Activated B cell treated with CpG ODN at 0.5 μM for 24 hours (primary cell): ENCODE data around the gene SERPIND1. TPM values are rescaled to one million over a fixed set of nuclear protein-coding genes. Genes with fewer than 3 reads are reported as not detected.

Experiments
- ATAC-seq: fragments of 200-7000 bp; cut with Tn5 transposase; one replicate; pipeline ENCODE4 v1.10.0; 2021; ENCODE audit warnings: low read depth, mild to moderate bottlenecking, moderate library complexity
- CTCF ChIA-PET: fragments of 350-600 bp; sonication (Branson Sonifier 250); formaldehyde crosslinking; loops from one replicate; lab custom pipeline; 2021; ENCODE audit warnings: antibody characterized with exemption; lab: Charles Lee
- POLR2A ChIA-PET: fragments of 350-600 bp; sonication (Branson Sonifier 250); formaldehyde crosslinking; loops from one replicate; lab custom pipeline; 2021; ENCODE audit warnings: antibody characterized with exemption; lab: Charles Lee
- DNase-seq: peaks from one replicate; pipeline ENCODE4 v3.0.0; 2022
- H3K27ac Mint-ChIP-seq: one replicate; pipeline ENCODE4 v1.8.0; 2020; ENCODE audit warnings: mixed read lengths
- H3K27me3 Mint-ChIP-seq: one replicate; pipeline ENCODE4 v1.8.0; 2021; ENCODE audit warnings: mixed read lengths
- H3K36me3 Mint-ChIP-seq: one replicate; pipeline ENCODE4 v1.8.0; 2021; ENCODE audit warnings: low read depth, mixed read lengths
- H3K4me1 Mint-ChIP-seq: one replicate; pipeline ENCODE4 v1.8.0; 2021; ENCODE audit warnings: mixed read lengths
- H3K4me3 Mint-ChIP-seq: one replicate; pipeline ENCODE4 v1.8.0; 2020; ENCODE audit warnings: mild to moderate bottlenecking, mixed read lengths
- H3K9me3 Mint-ChIP-seq: one replicate; pipeline ENCODE4 v1.8.0; 2020; ENCODE audit warnings: mixed read lengths
- CTCF ChIP-seq: fragments of 200-600 bp; IDR thresholded peaks from one replicate; pipeline ENCODE4 v1.8.0; 2022; ENCODE audit warnings: antibody characterized with exemption, mild to moderate bottlenecking
- intact Hi-C: fragments of 100-400 bp; cut with micrococcal nuclease; formaldehyde crosslinking; loops from one replicate; pipeline ENCODE4 v1.15.1; 2024
- total RNA-seq: library from RNA; stranded (reverse); gene quantifications from 2 replicates; pipeline ENCODE4 v1.2.3, GENCODE V29; 2022

The SERPIND1 gene
- total RNA-seq, 1 donor from 2014 or later: not detected

GRCh38 chr22:20748731-20749428 lies 25.0 kb upstream of the SERPIND1 start:
- Mint-ChIP-seq H3K36me3 (peaks cover 70% of the 10 kb centered on the region), H3K4me1 (peaks cover 52% of the 10 kb centered on the region), H3K4me3 (peak overlapping the region; percentile 62), H3K27me3 (no peaks in the 10 kb centered on the region), H3K9me3 (no peaks in the 10 kb centered on the region), H3K27ac (peak overlapping the region; percentile 73)
- ChIA-PET POLR2A (interaction anchor here (1.3 kb wide), 1 partner anchor 46 kb away, joined by 4 read pairs; no protein-coding TSS in a partner anchor), CTCF (interaction anchor here (1.6 to 3.2 kb wide), 2 partner anchors 35 to 38 kb away, joined by 6 to 9 read pairs; no protein-coding TSS in a partner anchor)
- intact Hi-C loops: loop anchor here (2.0 kb wide), 1 partner anchor 36 kb away; no protein-coding TSS in a partner anchor
- peak; percentile 80 for ATAC-seq
- no peak for DNase-seq
- TF ChIP-seq CTCF: no peak

DNA sequence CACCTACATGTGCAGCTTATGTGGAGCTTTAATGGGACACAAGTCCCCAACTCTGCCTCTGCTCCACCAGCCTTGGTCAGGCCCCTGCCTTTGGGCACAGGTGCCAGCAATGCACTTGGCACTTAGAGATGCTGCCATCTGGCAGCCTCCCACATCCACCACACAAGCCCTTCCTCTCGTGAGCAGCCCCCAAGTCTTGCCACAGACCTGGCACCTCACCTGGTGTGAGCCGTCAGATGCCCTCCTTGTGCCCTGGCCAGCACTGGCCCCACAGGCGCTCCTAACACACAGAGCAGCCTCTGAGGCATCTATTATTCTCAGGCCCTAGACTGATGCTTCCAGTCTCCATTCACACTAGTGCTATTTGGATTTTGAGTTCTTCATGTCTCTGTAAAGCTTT lies 24.5 kb upstream of the SERPIND1 start:
- Mint-ChIP-seq H3K27me3 (no peaks in the 10 kb centered on the region), H3K36me3 (peaks cover 70% of the 10 kb centered on the region), H3K9me3 (no peaks in the 10 kb centered on the region), H3K4me1 (peaks cover 52% of the 10 kb centered on the region), H3K4me3 (peak overlapping the region; percentile 62), H3K27ac (peak overlapping the region; percentile 73)
- ATAC-seq (no peak), DNase-seq (no peak)
- intact Hi-C loops: loop anchor here (2.0 kb wide), 1 partner anchor 35 kb away; no protein-coding TSS in a partner anchor
- no peak for TF ChIP-seq CTCF
- ChIA-PET POLR2A (interaction anchor here (1.3 kb wide), 1 partner anchor 47 kb away, joined by 4 read pairs; no protein-coding TSS in a partner anchor), CTCF (interaction anchor here (1.6 to 3.2 kb wide), 2 partner anchors 35 to 38 kb away, joined by 6 to 9 read pairs; no protein-coding TSS in a partner anchor)

DNA sequence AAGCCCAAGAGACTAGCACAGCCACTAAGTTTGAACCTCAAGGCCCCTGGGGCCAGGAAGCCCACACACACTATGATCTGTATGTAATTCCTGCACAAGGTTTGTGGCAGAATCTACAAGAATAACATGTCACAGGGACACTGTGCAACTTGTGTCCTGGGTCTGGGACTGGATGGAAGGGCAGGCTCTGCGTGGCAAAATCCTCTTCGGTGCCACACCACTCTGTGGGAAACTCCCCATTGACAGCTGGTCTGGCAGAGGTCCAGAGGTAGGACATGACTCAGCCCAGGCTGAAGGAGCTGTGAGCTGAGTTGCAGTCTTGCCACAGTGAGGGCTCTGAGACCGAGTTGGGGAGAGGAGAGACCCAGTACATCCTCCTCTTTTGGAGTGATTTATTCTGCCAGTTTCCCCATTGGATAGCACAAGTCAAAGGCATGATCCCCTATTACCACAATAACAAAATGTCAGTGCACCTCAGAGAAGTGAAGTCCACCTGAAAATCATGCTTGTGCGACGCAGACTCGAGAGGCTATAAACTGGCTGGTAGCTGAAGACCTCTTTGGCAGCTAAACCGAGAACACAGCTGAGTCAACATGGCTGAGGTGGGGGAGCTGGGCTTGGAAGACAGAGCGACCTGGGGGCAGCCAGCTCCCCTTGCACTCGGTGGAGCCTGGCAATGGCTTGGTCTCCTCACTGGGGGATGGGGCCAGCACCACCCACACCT lies 23.3 kb upstream of the SERPIND1 start:
- DNase-seq (no peak), ATAC-seq (peak; percentile 40)
- H3K9me3 Mint-ChIP-seq: no peaks in the 10 kb centered on the region
- H3K4me1 Mint-ChIP-seq: peaks cover 49% of the 10 kb centered on the region
- no peak for TF ChIP-seq CTCF
- H3K4me3 Mint-ChIP-seq: no peak overlapping the region
- H3K27me3 Mint-ChIP-seq: no peaks in the 10 kb centered on the region
- intact Hi-C loops: no loop called here
- POLR2A ChIA-PET: no interaction called here
- CTCF ChIA-PET: interaction anchor here (1.6 to 3.2 kb wide), 2 partner anchors 34 to 36 kb away, joined by 6 to 9 read pairs; no protein-coding TSS in a partner anchor
- H3K36me3 Mint-ChIP-seq: peaks cover 59% of the 10 kb centered on the region
- peak overlapping the region; percentile 5 for H3K27ac Mint-ChIP-seq

- CTCF ChIA-PET: interaction anchor here (3.2 kb wide), 1 partner anchor 33 kb away, joined by 9 read pairs; no protein-coding TSS in a partner anchor
- H3K4me1 Mint-ChIP-seq: peaks cover 49% of the 10 kb centered on the region
- no peak for DNase-seq
- no peak for TF ChIP-seq CTCF
- H3K36me3 Mint-ChIP-seq: peaks cover 59% of the 10 kb centered on the region
- ATAC-seq: no peak
- H3K27ac Mint-ChIP-seq: no peak overlapping the region
- no peaks in the 10 kb centered on the region for H3K9me3 Mint-ChIP-seq
- intact Hi-C loops: no loop called here
- H3K4me3 Mint-ChIP-seq: no peak overlapping the region
- H3K27me3 Mint-ChIP-seq: no peaks in the 10 kb centered on the region
- POLR2A ChIA-PET: no interaction called here
Measured at GRCh38 chr22:20751185-20751851, 22.6 kb upstream of the SERPIND1 start.
